ENCODE results near the gene SUPT3H. TPM values are rescaled to one million over a fixed set of nuclear protein-coding genes. Genes with fewer than 3 reads are reported as not detected.
"Not testable (repeated sequence)": the region's sequence is repeated elsewhere in the genome, so short reads cannot be mapped to it uniquely, and the experiment has no call there.

The SUPT3H gene
- total RNA-seq, 1 donor from 2014 or later: 16.0 TPM

DNA sequence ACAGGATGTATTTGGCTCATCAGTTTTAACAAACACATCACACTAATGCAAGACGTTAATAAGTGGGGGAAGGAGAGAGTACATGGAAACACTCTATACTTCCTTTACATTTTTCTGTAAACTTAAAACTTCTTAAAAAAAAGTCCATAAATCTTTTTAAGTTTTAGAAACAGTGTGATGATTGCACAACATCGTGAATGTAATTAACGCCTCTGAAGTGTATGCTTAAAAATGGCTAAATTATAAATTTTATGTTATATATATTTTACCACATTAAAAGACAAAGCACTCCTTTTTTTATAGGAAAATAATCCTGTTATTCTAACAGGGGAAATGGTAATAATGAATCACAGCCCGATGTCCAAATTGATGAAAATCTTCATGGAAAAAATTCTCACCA is 193.7 kb downstream of the SUPT3H start:
- TF ChIP-seq, protein P1, sequence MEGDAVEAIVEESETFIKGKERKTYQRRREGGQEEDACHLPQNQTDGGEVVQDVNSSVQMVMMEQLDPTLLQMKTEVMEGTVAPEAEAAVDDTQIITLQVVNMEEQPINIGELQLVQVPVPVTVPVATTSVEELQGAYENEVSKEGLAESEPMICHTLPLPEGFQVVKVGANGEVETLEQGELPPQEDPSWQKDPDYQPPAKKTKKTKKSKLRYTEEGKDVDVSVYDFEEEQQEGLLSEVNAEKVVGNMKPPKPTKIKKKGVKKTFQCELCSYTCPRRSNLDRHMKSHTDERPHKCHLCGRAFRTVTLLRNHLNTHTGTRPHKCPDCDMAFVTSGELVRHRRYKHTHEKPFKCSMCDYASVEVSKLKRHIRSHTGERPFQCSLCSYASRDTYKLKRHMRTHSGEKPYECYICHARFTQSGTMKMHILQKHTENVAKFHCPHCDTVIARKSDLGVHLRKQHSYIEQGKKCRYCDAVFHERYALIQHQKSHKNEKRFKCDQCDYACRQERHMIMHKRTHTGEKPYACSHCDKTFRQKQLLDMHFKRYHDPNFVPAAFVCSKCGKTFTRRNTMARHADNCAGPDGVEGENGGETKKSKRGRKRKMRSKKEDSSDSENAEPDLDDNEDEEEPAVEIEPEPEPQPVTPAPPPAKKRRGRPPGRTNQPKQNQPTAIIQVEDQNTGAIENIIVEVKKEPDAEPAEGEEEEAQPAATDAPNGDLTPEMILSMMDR (IDR thresholded peaks at IDR 0.05; ENCODE audit: partially characterized antibody, unreplicated experiment): no peak
- Mint-ChIP-seq H3K27me3 (ENCODE audit: unreplicated experiment) (peaks cover 2% of the 10 kb centered on the region), H3K4me1 (ENCODE audit: low read depth, unreplicated experiment) (no peaks in the 10 kb centered on the region), H3K36me3 (ENCODE audit: unreplicated experiment) (no peaks in the 10 kb centered on the region), H3K4me3 (ENCODE audit: unreplicated experiment) (no peak overlapping the region), H3K27ac (ENCODE audit: unreplicated experiment) (no peak overlapping the region), H3K9me3 (ENCODE audit: unreplicated experiment) (no peaks in the 10 kb centered on the region)
- no peak for DNase-seq

DNA sequence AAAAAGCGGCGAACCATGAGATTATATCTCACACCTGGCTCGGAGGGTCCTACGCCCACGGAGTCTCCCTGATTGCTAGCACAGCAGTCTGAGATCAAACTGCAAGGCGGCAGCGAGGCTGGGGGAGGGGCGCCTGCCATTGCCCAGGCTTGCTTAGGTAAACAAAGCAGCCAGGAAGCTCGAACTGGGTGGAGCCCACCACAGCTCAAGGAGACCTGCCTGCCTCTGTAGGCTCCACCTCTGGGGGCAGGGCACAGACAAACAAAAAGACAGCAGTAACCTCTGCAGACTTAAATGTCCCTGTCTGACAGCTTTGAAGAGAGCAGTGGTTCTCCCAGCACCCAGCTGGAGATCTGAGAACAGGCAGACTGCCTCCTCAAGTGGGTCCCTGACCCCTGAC is 201.4 kb downstream of the SUPT3H start:
- H3K27ac Mint-ChIP-seq (ENCODE audit: unreplicated experiment); H3K4me3 Mint-ChIP-seq (ENCODE audit: unreplicated experiment); H3K27me3 Mint-ChIP-seq (ENCODE audit: unreplicated experiment); H3K36me3 Mint-ChIP-seq (ENCODE audit: unreplicated experiment); H3K9me3 Mint-ChIP-seq (ENCODE audit: unreplicated experiment); H3K4me1 Mint-ChIP-seq (ENCODE audit: low read depth, unreplicated experiment); DNase-seq: not testable (repeated sequence)

DNA sequence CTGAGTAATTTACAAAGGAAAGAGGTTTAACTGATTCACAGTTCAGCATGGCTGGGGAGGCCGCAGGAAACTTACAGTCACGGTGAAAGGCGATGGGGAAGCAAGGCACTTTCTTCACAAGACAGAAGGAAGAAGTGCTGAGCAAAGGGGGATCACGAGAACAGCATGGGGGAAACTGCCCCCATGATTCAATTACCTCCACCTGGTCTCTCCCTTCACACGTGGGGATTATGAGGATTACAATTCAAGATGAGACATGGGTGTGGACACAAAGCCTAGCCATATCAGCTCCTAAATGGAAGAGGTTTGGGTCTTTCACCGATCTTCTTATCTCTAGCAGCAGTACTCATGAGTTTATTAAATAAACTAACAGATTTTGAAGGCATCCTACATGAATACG is 202.5 kb downstream of the SUPT3H start:
- Mint-ChIP-seq H3K27me3 (ENCODE audit: unreplicated experiment) (peaks cover 3% of the 10 kb centered on the region), H3K4me3 (ENCODE audit: unreplicated experiment) (no peak overlapping the region), H3K9me3 (ENCODE audit: unreplicated experiment) (no peaks in the 10 kb centered on the region), H3K4me1 (ENCODE audit: low read depth, unreplicated experiment) (no peaks in the 10 kb centered on the region), H3K36me3 (ENCODE audit: unreplicated experiment) (no peaks in the 10 kb centered on the region), H3K27ac (ENCODE audit: unreplicated experiment) (no peak overlapping the region)
- TF ChIP-seq, protein P1 (IDR thresholded peaks at IDR 0.05; ENCODE audit: partially characterized antibody, unreplicated experiment): no peak
- DNase-seq: no peak

DNA sequence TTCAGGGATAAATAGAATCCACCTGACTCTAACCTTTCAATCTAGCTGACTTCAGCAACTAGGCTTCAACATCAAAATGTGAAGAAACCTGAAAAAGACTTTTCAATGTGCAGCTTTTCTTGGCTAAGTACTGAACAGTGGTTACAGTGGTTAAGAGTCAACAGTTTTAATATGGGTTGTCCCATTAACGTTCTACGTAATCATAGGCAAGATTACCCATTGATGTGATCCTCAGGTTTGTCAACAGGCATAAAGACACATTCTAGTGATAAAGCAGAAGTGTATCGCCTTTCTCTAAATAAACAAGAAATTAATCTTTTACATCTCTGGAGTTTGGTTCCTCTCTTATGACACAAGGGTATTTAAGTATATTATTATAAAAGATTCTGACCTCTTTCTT is 203.7 kb downstream of the SUPT3H start:
- Mint-ChIP-seq H3K4me3 (ENCODE audit: unreplicated experiment) (no peak overlapping the region), H3K9me3 (ENCODE audit: unreplicated experiment) (no peaks in the 10 kb centered on the region), H3K36me3 (ENCODE audit: unreplicated experiment) (no peaks in the 10 kb centered on the region), H3K27me3 (ENCODE audit: unreplicated experiment) (peaks cover 1% of the 10 kb centered on the region), H3K27ac (ENCODE audit: unreplicated experiment) (no peak overlapping the region), H3K4me1 (ENCODE audit: low read depth, unreplicated experiment) (no peaks in the 10 kb centered on the region)
- TF ChIP-seq, protein P1 (IDR thresholded peaks at IDR 0.05; ENCODE audit: partially characterized antibody, unreplicated experiment): no peak
- DNase-seq: no peak

DNA sequence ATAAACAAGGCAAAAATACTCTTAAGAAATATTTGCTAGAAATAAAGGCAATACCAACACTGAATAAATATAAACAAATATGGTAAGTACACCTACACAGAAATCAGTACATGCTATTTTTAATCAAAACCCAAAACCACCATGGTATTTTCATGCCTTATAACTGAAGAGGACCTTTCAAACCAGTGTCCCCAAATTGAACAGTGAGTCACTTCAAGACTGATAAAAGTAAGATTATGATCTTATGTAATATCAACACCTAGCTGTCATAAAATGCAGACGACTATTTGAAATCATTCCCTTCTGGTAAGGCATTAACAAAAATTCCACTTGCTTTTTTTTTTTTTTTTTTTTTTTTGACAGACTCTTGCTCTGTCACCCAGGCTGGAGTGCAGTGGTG is 206.4 kb downstream of the SUPT3H start:
- Mint-ChIP-seq H3K4me1 (ENCODE audit: low read depth, unreplicated experiment) (no peaks in the 10 kb centered on the region), H3K4me3 (ENCODE audit: unreplicated experiment) (no peak overlapping the region), H3K9me3 (ENCODE audit: unreplicated experiment) (no peaks in the 10 kb centered on the region), H3K27me3 (ENCODE audit: unreplicated experiment) (no peaks in the 10 kb centered on the region), H3K27ac (ENCODE audit: unreplicated experiment) (no peak overlapping the region), H3K36me3 (ENCODE audit: unreplicated experiment) (no peaks in the 10 kb centered on the region)
- no peak for DNase-seq
- TF ChIP-seq, protein P1 (IDR thresholded peaks at IDR 0.05; ENCODE audit: partially characterized antibody, unreplicated experiment): no peak

DNA sequence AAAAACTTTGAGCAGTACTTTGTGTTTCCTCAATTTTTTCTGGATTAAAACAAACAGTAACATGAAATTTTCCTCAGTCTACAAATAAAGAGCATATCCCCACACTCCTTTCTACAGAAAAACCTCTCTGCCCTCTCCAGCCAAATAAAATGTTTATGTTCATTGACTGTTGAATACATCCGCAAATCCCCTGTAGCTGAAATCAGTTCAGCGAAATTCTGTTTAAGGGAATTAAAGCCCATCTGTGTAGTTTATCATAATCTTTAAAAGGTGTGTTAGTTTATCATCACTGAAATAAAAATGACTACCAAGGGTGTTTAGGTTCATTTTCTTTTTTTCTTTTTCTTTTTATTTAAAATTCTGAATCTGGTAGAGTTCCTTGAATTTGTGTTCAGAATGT is 207.4 kb downstream of the SUPT3H start:
- Mint-ChIP-seq H3K9me3 (ENCODE audit: unreplicated experiment) (peaks cover 1% of the 10 kb centered on the region), H3K36me3 (ENCODE audit: unreplicated experiment) (no peaks in the 10 kb centered on the region), H3K4me3 (ENCODE audit: unreplicated experiment) (no peak overlapping the region), H3K27me3 (ENCODE audit: unreplicated experiment) (no peaks in the 10 kb centered on the region), H3K4me1 (ENCODE audit: low read depth, unreplicated experiment) (no peaks in the 10 kb centered on the region), H3K27ac (ENCODE audit: unreplicated experiment) (no peak overlapping the region)
- TF ChIP-seq, protein P1 (IDR thresholded peaks at IDR 0.05; ENCODE audit: partially characterized antibody, unreplicated experiment): no peak
- DNase-seq: no peak
